SK-N-MC (cell line): ENCODE data around the gene ITPA.

Experiments used
- DNase-seq: peaks from one replicate; pipeline ENCODE4 v3.0.0-alpha.2; 2011; ENCODE audit warnings: low read depth, low spot score
- H3K27ac ChIP-seq: fragments of 200-600 bp; sonication (generic); 2 replicates; pipeline ENCODE4 v1.5.1; 2016; ENCODE audit warnings: mixed run types
- H3K36me3 ChIP-seq: fragments of 200-600 bp; sonication (generic); 2 replicates; pipeline ENCODE4 v1.6.1; 2017; ENCODE audit warnings: antibody characterized with exemption, low read length, mixed read lengths; ENCODE audit not compliant: insufficient read depth
- H3K4me3 ChIP-seq: fragments of 200-600 bp; sonication (generic); 2 replicates; pipeline ENCODE4 v1.5.1; 2016
- H3K9ac ChIP-seq: fragments of 200-600 bp; sonication (generic); 2 replicates; pipeline ENCODE4 v1.8.0; 2017; ENCODE audit warnings: mixed run types, mixed read lengths; ENCODE audit not compliant: insufficient read length
- H3K9me3 ChIP-seq: fragments of 200-600 bp; sonication (generic); 2 replicates; pipeline ENCODE4 v1.6.1; 2017; ENCODE audit warnings: low read depth, mild to moderate bottlenecking, antibody characterized with exemption, low read length, moderate library complexity, mixed read lengths
- EZH2 ChIP-seq: fragments of 200-600 bp; sonication (generic); IDR thresholded peaks from one replicate; pipeline ENCODE4 v1.6.1; 2017; ENCODE audit warnings: antibody characterized with exemption
- FOXP2 ChIP-seq: optimal IDR thresholded peaks from 2 replicates; pipeline ENCODE3; 2011; ENCODE audit warnings: mild to moderate bottlenecking, moderate library complexity; ENCODE audit not compliant: insufficient read depth; ENCODE audit errors: extremely low read length, control extremely low read depth
- POLR2AphosphoS5 ChIP-seq: IDR thresholded peaks from 2 replicates; pipeline ENCODE4 v1.6.1; 2012; ENCODE audit warnings: mild to moderate bottlenecking, low read depth, low read length, borderline replicate concordance

The ITPA gene

DNA sequence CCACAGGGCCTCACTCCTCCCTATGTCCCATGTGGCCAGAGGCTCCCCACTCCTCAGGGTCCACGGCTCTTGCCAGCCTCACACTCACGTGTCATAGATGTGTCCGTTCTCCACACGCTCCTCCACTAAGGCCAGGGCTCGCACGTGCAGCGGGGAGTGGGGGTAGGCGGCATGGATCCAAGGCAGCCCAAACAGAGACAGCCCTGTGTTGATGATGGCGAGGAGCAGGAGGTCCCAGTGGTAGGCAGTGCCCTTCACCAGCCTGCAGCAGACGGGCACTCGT, 19.4 kb downstream of the ITPA start:
- Histone ChIP-seq H3K36me3 (no peaks in the 10 kb centered on the region; the same call in 1 of the 2 replicates), H3K9me3 (no peaks in the 10 kb centered on the region), H3K9ac (no peak overlapping the region), H3K27ac (no peak overlapping the region), H3K4me3 (no peak overlapping the region)
- no peak for TF ChIP-seq FOXP2
- no peak for TF ChIP-seq EZH2
- no peak for TF ChIP-seq POLR2AphosphoS5
- DNase-seq = no peak

DNA sequence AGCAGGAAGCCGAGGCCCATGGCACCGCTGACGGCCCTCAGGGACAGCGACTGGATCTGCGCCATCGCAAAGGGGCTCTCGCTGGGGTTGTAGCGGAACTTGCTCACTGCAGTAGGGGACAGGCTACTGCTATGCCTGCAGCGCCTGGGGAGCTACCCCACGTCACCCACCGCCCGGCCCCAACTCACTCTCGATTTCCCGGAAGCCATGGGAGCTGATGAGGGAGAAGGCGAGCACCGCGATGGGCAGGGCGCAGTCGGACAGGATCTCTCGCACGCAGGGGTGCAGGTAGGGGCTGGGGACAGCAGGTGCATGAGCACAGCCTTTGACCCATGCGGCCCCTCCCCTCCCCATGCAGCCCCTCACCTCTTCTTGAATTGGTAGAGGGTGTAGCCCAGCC, 19.9 kb downstream of the ITPA start:
- no peak overlapping the region for H3K27ac ChIP-seq
- no peak overlapping the region for H3K4me3 ChIP-seq
- TF ChIP-seq EZH2 = no peak
- no peak for TF ChIP-seq FOXP2
- no peak for DNase-seq
- H3K9ac ChIP-seq = no peak overlapping the region
- no peaks in the 10 kb centered on the region; the same call in 1 of the 2 replicates for H3K36me3 ChIP-seq
- no peaks in the 10 kb centered on the region for H3K9me3 ChIP-seq

DNA sequence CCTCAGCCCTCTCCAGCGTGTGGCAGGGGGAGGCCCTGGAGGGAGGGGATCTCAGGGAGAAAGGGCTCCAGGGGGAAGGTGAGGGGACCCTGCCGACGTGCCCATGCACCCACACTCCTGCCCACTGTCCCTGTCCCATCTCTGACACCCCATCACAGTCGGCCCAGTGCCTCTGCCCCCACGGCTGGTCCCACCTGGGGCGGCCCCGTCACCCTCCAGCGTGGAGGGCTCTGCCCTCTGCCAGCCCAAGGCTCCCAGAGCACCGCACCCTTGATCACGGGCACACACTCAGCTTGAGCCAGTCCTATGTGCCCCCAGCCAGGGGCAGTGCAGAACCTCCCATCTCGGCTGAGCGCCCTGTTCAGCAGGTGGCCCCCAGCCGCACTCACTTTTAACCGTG, 20.5 kb downstream of the ITPA start:
- H3K9ac ChIP-seq = no peak overlapping the region
- no peak overlapping the region for H3K4me3 ChIP-seq
- DNase-seq = no peak
- TF ChIP-seq FOXP2 = no peak
- no peak for TF ChIP-seq POLR2AphosphoS5
- no peak for TF ChIP-seq EZH2
- H3K9me3 ChIP-seq = no peaks in the 10 kb centered on the region
- H3K27ac ChIP-seq = no peak overlapping the region
- no peaks in the 10 kb centered on the region for H3K36me3 ChIP-seq

DNA sequence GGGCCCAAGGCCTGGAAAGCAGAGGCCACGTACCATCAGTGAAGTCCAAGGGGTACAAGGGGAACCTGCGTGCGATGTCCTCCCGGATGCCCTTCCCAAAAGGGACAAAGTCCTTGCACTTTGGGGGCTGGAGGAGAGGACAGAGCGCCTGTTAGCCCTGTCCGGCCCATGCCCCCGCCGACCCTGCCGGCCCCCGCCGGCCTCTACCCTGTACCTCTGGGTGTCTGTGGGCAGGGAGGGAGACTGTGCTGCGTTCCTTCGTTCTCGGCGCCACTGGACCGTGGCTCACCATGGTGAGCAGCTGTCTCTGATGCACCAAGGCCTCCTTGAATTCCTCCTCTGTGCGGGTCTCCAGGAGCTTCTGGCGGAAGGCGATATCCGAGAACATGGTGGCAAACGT, 21.8 kb downstream of the ITPA start:
- Histone ChIP-seq H3K9me3 (no peaks in the 10 kb centered on the region), H3K36me3 (no peaks in the 10 kb centered on the region), H3K27ac (no peak overlapping the region), H3K4me3 (no peak overlapping the region), H3K9ac (no peak overlapping the region)
- no peak for TF ChIP-seq POLR2AphosphoS5
- TF ChIP-seq EZH2 = no peak
- no peak for DNase-seq

GRCh38 chr20:3231889-3232588, 22.7 kb downstream of the ITPA start:
- Histone ChIP-seq H3K4me3 (no peak overlapping the region), H3K36me3 (no peaks in the 10 kb centered on the region), H3K27ac (no peak overlapping the region), H3K9me3 (no peaks in the 10 kb centered on the region), H3K9ac (no peak overlapping the region)
- no peak for DNase-seq
- no peak for TF ChIP-seq EZH2
- TF ChIP-seq FOXP2 = no peak
- no peak for TF ChIP-seq POLR2AphosphoS5

DNA sequence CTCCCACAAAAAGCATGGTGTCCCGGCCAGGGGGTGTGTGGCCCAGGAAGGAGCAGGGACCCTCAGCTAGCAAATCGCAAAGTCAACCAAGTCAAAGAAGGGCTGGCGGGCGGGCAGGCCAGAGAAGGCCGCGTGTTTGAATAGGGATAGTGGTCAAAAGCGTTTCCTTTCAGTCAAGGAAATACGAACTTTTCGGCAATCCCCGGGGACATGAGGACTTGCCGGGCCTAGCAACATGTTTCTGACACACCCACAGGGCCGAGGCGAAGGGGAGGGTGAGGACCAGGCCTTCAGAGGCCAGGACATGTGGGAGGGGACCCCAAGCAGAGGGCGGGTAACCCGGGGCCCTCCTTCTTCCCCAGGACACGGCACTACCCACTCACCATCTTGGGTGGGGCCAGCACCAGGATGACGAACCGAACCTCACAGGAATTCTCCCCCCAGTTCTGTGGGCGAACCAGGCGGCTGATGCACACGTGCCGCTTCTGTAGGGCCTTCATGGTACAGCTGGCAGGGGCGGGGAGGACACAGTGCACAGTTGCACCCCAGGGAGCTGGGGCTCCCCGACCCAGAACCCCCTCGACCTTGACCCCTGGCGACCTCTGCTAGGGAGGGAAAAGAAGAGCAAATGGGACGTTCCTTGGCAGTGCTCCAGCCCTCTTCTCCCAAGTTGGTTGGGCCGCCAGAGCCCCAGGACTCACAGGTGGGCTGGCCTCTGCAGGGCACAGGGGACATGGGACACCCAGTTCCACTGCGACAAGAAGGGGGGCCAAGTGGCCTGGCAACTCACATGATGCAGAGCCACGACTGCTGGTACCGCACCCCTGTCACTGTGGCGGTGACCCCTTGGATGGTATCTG, 24.1 kb downstream of the ITPA start:
- Histone ChIP-seq H3K9ac (no peak overlapping the region), H3K4me3 (no peak overlapping the region), H3K9me3 (no peaks in the 10 kb centered on the region), H3K36me3 (no peaks in the 10 kb centered on the region), H3K27ac (no peak overlapping the region)
- no peak for DNase-seq
- TF ChIP-seq EZH2 (no peak), POLR2AphosphoS5 (no peak), FOXP2 (no peak)

GRCh38 chr20:3233991-3234498, 24.7 kb downstream of the ITPA start:
- no peak overlapping the region for H3K4me3 ChIP-seq
- no peaks in the 10 kb centered on the region for H3K9me3 ChIP-seq
- no peak for TF ChIP-seq FOXP2
- no peak for TF ChIP-seq POLR2AphosphoS5
- no peak for TF ChIP-seq EZH2
- no peaks in the 10 kb centered on the region for H3K36me3 ChIP-seq
- H3K9ac ChIP-seq = no peak overlapping the region
- H3K27ac ChIP-seq = no peak overlapping the region
- no peak for DNase-seq

GRCh38 chr20:3235666-3236324, 26.5 kb downstream of the ITPA start:
- Histone ChIP-seq H3K4me3 (no peak overlapping the region), H3K9ac (no peak overlapping the region), H3K27ac (no peak overlapping the region), H3K9me3 (no peaks in the 10 kb centered on the region), H3K36me3 (no peaks in the 10 kb centered on the region)
- DNase-seq = no peak
- TF ChIP-seq POLR2AphosphoS5 (no peak), FOXP2 (no peak), EZH2 (no peak)
